ENCODE measurements around the gene TUBB.

- TF ChIP-seq, protein P1, sequence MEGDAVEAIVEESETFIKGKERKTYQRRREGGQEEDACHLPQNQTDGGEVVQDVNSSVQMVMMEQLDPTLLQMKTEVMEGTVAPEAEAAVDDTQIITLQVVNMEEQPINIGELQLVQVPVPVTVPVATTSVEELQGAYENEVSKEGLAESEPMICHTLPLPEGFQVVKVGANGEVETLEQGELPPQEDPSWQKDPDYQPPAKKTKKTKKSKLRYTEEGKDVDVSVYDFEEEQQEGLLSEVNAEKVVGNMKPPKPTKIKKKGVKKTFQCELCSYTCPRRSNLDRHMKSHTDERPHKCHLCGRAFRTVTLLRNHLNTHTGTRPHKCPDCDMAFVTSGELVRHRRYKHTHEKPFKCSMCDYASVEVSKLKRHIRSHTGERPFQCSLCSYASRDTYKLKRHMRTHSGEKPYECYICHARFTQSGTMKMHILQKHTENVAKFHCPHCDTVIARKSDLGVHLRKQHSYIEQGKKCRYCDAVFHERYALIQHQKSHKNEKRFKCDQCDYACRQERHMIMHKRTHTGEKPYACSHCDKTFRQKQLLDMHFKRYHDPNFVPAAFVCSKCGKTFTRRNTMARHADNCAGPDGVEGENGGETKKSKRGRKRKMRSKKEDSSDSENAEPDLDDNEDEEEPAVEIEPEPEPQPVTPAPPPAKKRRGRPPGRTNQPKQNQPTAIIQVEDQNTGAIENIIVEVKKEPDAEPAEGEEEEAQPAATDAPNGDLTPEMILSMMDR (IDR thresholded peaks at IDR 0.05) = no peak
- TF ChIP-seq POLR2A (IDR thresholded peaks at IDR 0.05) = no peak
Observed at GRCh38 chr6:30686009-30686907, 33.9 kb upstream of the TUBB start, which contains the start of gene PPP1R18.
